ENCODE results near the gene PTPRG. TPM values are rescaled to one million over a fixed set of nuclear protein-coding genes. Genes with fewer than 3 reads are reported as not detected.

Gene PTPRG
- total and polyA plus RNA-seq, 12 donors: 6.3 to 119 (median 72.2) TPM

- intact Hi-C loops (cut with DNase I): no loop called here
- Histone ChIP-seq H3K27me3 (no peaks in the 10 kb centered on the region), H3K27ac (no peak overlapping the region), H3K36me3 (replicated peaks in 1 of 2) (no peaks in the 10 kb centered on the region), H3K4me1 (replicated peaks in 1 of 2) (no peaks in the 10 kb centered on the region), H3K9me3 (replicated peaks in 1 of 3) (no peaks in the 10 kb centered on the region), H3K4me3 (no peak overlapping the region)
- 90 to 97% (median 94%) methylated on average over 3 of the region's 3 CpGs for WGBS, 4 donors
- no peak for DNase-seq
- TF ChIP-seq POLR2A (IDR thresholded peaks at IDR 0.05) (no peak), CTCF (IDR thresholded peaks at IDR 0.05) (no peak)
Observed at GRCh38 chr3:62113092-62113491, 551.7 kb downstream of the PTPRG start.

GRCh38 chr3:62114763-62115162 lies 553.4 kb downstream of the PTPRG start:
- intact Hi-C loops (cut with DNase I): no loop called here
- Histone ChIP-seq H3K9me3 (replicated peaks in 1 of 3) (no peaks in the 10 kb centered on the region), H3K27me3 (no peaks in the 10 kb centered on the region), H3K27ac (no peak overlapping the region), H3K4me3 (no peak overlapping the region), H3K4me1 (replicated peaks in 1 of 2) (no peaks in the 10 kb centered on the region), H3K36me3 (replicated peaks in 1 of 2) (no peaks in the 10 kb centered on the region)
- DNase-seq: no peak
- 90 to 100% (median 97%) methylated on average over 1 of the region's 1 CpG for WGBS, 4 donors
- TF ChIP-seq POLR2A (IDR thresholded peaks at IDR 0.05) (no peak), CTCF (IDR thresholded peaks at IDR 0.05) (no peak)

GRCh38 chr3:62117903-62118548 lies 556.7 kb downstream of the PTPRG start:
- TF ChIP-seq POLR2A (IDR thresholded peaks at IDR 0.05) (no peak), CTCF (IDR thresholded peaks at IDR 0.05) (no peak)
- H3K4me1 ChIP-seq (replicated peaks in 1 of 2): no peaks in the 10 kb centered on the region
- WGBS, 4 donors: 62 to 71% (median 66%) methylated on average over 3 of the region's 3 CpGs
- no peak overlapping the region for H3K4me3 ChIP-seq
- no peaks in the 10 kb centered on the region for H3K9me3 ChIP-seq (replicated peaks in 1 of 3)
- no peaks in the 10 kb centered on the region for H3K27me3 ChIP-seq
- intact Hi-C loops (cut with DNase I): no loop called here
- no peak for DNase-seq
- H3K36me3 ChIP-seq (replicated peaks in 1 of 2): no peaks in the 10 kb centered on the region
- no peak overlapping the region for H3K27ac ChIP-seq

- Histone ChIP-seq H3K4me3 (no peak overlapping the region), H3K27me3 (no peaks in the 10 kb centered on the region), H3K27ac (no peak overlapping the region), H3K4me1 (replicated peaks in 1 of 2) (no peaks in the 10 kb centered on the region), H3K36me3 (replicated peaks in 1 of 2) (no peaks in the 10 kb centered on the region), H3K9me3 (replicated peaks in 1 of 3) (no peaks in the 10 kb centered on the region)
- intact Hi-C loops (cut with DNase I): no loop called here
- no peak for TF ChIP-seq CTCF (IDR thresholded peaks at IDR 0.05)
- TF ChIP-seq POLR2A (IDR thresholded peaks at IDR 0.05): no peak
- WGBS, 4 donors: 88 to 97% (median 89%) methylated on average over 4 of the region's 4 CpGs
- no peak for DNase-seq
Observed at GRCh38 chr3:62119139-62119538, 557.8 kb downstream of the PTPRG start.

All from adrenal gland (tissue), 12 donors.